GM18867 (cell line): Measurements from ENCODE around the gene SEMA6C.
"Not testable (repeated sequence)": the region's sequence is repeated elsewhere in the genome, so short reads cannot be mapped to it uniquely, and the experiment has no call there.

Experiments
- ATAC-seq: cut with Tn5 transposase; IDR thresholded peaks from one replicate; pipeline ENCODE4 v1.9.1; 2021; ENCODE audit warnings: mild to moderate bottlenecking, moderate library complexity; ENCODE audit not compliant: unreplicated experiment

SEMA6C gene, protein sequence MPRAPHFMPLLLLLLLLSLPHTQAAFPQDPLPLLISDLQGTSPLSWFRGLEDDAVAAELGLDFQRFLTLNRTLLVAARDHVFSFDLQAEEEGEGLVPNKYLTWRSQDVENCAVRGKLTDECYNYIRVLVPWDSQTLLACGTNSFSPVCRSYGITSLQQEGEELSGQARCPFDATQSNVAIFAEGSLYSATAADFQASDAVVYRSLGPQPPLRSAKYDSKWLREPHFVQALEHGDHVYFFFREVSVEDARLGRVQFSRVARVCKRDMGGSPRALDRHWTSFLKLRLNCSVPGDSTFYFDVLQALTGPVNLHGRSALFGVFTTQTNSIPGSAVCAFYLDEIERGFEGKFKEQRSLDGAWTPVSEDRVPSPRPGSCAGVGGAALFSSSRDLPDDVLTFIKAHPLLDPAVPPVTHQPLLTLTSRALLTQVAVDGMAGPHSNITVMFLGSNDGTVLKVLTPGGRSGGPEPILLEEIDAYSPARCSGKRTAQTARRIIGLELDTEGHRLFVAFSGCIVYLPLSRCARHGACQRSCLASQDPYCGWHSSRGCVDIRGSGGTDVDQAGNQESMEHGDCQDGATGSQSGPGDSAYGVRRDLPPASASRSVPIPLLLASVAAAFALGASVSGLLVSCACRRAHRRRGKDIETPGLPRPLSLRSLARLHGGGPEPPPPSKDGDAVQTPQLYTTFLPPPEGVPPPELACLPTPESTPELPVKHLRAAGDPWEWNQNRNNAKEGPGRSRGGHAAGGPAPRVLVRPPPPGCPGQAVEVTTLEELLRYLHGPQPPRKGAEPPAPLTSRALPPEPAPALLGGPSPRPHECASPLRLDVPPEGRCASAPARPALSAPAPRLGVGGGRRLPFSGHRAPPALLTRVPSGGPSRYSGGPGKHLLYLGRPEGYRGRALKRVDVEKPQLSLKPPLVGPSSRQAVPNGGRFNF

DNA sequence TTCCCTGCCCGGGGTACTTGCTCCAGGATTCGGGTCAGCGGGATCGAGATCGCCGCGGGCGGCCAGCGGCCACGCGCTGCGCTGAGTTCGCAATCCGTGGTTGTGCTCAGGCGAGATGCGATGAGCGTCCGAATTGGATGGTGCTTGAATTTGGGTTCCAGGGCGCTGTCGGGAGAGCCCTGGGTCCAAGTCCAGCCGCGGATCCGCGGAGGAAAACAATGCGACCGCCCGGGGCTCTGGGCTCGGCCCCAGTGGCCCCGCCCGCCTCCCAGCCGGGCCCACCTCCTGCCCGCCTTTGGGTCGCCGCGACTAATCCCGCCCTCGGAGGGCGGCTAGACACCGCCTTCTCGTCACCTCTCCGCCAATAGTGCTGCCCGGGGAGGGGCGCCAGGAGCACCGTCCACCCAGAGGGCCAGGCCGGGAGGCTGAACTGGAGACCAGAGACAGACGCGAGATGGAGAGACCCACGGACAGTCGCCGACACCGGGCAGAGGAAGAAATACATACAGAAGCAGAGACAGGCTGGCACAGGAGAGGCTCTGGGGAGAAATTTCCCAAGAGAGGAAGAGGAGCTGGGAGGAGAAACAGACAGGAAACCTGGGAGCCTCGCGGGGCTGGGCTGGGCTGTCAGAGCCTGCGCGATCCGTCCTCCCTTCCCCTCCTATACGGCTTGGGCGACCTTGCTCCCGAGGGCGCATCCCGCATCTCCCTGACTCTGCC is at the start of gene SEMA6C:
SEMA6C (minus strand) TSS at position 220 of the 720 bp plus-strand sequence. CDS start 4,010 bp downstream, outside the sequence.
- peak; percentile 99 for ATAC-seq

DNA sequence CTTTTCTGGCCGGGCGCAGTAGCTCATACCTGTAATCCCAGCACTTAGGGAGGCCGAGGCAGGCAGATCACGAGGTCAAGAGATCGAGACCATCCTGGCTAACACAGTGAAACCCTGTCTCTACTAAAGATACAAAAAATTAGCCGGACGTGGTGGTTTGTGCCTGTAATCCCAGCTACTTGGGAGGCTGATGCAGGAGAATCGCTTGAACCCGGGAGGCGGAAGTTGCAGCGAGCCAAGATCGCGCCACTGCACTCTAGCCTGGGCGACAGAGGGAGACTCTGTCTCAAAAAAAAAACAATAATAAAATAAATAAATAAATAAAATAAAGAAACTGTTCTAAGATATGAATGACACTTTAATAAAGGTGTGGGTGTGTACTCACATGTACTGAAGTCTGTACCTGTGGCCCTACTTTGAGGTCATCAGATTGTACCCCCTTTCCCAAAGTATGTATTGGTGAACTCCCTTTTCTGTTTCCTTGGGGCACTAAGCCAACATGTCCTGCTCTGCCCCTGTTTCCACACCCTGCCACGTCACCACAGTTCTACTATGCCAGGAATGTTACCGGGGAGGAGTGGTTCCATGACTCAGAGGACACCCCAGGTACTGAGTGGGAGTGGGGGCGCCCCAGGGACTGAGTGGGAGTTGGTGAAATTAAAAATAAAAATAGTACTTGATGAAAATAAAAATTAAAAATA is 48.6 kb upstream of the SEMA6C start:
- ATAC-seq: not testable (repeated sequence)

DNA sequence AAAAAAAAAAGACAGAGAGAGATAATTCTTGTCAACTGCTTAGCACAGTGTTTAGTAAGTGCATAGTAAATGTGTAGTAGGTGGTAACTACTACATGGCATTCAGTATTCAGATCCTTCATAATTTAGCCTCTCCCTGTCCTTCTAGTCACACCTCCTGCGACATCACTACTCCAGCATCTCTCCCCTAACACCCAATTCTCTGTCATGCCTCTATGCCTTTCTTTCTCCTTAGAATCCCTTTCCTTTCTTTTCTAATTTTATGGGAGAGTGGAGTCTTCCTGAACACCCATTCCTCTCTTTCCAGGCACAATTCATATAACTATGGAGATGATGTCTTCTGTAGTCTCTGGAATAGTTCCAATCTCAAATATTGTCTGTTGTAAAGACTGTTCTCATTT is 47.4 kb upstream of the SEMA6C start:
- ATAC-seq: no peak

DNA sequence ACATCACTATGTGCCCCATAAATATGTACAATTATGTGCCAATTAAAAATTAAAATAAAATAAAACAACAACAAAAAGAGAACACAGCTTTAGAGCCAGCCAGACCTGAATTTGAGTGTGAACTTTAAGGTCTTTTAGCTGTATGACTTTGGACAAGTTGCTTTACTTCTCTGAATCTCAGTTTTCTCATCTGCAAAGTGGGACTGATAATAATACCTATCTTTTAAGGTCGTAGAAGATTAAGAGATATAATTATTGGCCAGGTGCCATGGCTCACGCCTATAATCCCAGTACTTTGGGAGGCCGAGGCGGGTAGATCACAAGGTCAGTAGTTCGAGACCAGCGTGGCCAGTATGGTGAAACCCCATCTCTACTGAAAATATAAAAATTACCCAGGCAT is 46.9 kb upstream of the SEMA6C start:
- ATAC-seq: no peak

DNA sequence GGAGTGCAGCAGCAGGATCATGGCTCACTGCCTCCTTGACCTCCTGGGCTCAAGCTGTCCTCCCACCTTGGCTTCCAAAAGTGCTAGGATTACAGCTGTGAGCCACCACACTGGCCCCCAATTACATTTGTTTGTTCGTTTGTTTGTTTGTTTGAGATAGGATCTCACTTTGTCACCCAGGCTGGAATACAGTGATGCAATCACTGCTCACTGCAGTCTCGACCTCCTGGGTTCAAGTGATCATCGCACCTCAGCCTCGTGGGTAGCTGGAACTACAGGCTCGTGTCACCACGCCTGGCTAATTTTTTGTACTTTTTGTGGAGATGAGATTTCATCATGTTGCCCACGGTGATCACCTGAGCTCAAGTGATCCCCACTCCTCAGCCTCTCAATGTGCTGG is 45.6 kb upstream of the SEMA6C start:
- ATAC-seq: no peak

DNA sequence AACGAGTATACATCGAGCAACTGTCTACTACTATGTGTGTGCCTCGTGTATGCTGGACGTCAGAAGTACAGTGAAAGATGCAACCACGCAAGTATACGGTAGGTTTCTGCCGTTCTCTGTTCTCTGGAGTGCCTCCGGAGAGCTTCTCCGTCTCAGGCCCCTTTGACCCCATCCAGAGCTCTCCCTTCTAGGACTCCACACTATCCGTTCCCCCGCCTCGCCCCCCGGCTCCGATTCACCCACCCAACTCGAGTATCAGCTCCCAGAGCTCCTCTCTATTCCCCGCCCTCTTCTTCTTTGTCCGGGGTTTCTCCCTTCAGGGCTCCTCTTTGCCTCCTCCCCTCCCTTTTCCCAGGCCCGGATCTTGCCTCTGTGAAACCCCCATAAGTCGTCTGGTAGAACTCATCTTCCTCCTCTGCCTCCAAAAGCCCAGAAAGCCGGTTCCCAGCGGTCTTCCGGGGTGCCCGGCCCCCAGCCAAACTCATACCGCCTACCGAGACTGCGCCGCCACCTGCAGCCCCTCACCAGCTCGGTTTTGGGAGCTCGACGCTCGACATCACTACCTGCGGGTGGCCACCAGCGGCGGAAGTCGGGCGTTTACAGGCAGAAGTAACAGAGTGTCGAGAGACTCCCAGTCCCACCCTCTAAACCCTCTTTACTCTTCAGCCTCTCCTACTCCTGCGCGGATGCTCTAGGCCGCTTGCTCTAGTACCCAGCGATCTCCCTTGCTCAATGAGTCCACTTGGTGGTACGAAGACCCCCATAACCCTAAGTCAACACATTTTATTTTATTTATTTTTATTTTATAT is 43.4 kb upstream of the SEMA6C start, which contains the start of gene VPS72:
VPS72 (minus strand) TSS at position 561 of the 809 bp plus-strand sequence; CDS start at position 485, 76 bp downstream.
- peak; percentile 87 for ATAC-seq

DNA sequence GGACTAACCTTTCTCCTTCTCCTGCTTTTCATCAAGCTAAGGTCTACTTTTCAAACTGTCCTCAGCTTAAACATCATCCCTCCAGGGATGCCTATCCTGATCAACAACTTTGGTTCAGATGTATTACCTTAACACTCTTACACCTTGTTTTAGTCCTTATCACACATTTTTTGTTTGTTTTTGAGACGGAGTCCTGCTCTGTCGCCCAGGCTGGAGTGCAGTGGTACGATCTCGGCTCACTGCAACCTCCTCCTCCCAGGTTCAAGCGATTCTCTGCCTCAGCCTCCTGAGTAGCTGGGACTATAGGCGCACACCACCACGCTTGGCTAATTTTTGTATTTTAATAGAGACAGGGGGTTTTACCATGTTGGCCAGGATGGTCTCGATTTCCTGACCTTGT is 42.2 kb upstream of the SEMA6C start:
- not testable (repeated sequence) for ATAC-seq

DNA sequence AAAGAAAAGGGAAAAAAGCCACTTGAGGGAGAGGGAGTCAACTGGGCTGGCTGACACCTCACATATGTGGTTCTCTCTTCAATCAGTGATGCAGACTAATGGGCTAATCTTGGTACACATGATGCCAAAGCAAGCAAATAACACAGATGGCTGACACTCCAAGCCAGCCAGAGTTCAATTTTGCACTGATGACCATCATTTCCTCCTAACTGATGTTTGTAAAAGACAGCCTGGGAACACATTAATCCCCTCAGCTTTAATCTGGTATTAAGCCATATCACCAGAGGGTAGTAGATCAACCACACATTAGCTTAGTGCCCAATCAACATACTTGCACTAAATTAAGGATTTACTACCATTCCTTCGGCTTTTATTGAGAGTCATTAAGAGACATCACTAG is 40.8 kb upstream of the SEMA6C start:
- no peak for ATAC-seq

DNA sequence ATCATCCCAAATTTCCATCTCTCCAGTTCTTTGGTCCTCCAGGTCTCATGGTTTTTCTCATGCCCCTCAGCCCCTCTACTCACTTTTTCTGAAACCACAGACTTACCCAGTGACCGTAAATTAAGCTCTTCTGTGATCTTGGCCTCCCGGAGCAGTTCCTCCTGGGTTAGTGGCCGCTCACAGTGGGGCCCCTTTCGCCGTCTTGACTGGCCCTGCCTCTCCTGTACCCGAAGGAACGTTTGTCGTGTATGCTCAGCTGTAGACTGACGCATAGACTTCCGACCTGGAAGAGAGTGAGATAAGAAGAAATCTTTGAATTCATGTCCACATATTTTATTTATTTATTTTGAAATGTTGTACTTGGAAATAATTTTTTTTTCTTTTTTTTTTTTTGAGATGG is 37.8 kb upstream of the SEMA6C start:
- ATAC-seq: no peak

DNA sequence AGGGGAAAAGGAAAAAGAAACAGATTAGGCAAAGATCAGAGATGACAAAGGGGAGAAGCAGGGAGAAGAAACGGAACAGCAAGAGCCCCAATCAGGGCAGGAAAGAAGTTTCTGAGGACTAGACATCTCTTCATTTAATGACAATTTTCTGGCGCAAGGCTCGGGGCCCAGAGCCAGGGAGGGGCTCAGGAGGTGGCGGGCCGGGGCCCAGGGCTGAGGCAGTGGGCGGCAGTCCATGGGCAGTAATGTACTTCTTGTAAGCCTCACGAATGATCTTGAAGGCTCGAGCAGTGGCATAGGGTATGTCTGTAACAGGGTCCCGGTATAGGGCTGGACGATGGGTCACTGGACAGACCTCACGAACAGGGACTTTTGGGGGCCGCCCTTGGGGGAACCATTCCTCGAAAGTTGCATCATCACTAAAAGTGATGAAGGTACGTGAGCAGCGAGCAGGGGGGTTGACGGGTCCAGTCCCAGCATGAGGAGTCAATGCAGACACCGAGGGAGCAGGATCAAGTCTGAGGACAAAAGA is 30.1 kb upstream of the SEMA6C start:
- no peak for ATAC-seq

DNA sequence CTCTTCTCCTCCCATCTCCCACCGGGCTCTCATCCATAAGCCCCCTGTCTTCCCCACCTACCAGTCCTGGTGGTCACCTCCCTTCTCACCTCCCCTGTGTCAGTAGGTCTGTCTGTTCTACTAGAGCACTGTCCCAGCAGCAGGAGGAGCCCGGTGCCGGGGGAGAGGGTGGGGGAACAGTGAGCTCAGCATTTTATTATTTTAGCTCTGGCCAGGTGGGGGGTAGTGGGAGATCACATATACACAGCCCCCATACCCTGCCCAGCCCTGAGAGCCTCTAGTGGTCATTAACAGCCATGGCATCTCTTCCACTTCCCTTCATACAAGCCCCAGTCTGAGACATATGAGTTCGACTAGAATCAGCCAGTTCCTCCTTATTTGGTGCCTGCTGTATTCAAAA is 29.4 kb upstream of the SEMA6C start, which contains the start of gene TMOD4:
TMOD4 (minus strand) TSS at position 119 of the 400 bp plus-strand sequence. CDS start 1,106 bp downstream, outside the sequence.
- no peak for ATAC-seq

DNA sequence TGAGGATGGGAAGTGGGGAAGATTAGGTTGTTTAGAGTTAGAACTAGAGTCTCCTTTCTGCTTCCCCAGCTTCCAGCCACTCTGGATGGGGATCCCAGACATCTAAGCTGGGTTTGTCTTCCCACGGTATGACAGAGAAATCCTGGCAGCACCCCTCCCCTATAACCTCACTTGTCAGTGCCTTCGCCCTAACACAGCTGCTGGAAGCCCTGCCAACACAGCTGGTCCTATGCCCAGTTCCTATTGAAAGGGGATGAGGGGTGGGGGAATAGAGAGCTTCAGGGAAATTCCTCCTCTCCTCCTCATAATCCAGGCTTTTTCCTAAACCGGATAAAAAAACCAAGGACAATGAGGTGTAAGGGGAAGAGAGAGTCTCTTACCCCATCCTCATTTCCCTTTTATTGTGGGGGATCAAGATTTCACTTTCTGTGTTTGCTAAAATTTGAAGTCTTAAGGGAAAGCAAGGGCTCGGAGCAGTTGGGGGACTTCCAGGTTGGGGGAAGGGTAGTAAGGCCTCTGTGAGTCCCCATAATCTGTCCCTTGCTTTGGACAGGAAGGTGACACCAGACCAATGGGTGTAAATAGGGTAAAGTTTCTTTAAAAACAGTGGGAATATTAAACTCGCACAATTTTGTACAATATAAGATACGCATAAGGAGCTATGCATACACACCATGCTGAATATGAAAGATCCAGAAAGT is 28.8 kb upstream of the SEMA6C start:
- no peak for ATAC-seq

DNA sequence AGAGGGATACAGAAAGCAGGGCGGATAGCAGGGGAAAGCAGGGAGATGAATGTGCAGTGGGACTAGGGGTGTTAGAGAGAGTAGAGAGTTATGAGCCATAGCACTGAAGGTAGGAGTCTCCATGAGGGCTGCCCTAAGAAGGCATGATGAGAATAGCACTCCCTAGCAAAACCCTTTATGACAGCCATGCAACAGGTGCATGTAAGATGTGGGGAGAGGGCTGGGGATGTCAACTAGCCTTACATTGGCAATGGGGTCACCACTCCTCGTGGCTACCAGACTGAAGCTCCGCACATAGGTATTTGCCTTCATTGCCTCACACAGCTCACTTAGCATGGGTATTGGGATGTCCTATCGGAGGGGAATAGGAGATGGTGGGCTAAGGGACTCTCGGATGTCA is 24.8 kb upstream of the SEMA6C start:
- ATAC-seq: no peak

DNA sequence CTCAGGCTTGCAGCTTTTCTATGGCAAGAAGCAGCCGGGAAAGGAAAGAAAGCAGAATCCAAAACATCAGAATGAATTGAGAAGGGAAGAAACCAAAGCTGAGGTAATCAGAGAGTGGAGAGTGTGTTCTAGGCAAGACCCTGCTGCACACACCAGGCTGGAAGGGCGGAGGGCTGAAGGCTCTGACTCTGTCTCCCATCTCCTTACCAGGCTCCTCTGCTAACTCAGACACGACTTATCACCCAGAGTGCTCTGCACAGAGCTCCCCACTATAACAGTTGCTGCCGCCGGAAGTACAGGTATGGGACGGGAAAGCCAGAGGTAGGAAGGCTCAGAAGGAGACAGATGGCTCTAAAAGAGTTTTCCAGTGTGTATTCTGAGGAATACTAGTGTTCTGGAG is 20.7 kb upstream of the SEMA6C start:
- ATAC-seq: no peak

DNA sequence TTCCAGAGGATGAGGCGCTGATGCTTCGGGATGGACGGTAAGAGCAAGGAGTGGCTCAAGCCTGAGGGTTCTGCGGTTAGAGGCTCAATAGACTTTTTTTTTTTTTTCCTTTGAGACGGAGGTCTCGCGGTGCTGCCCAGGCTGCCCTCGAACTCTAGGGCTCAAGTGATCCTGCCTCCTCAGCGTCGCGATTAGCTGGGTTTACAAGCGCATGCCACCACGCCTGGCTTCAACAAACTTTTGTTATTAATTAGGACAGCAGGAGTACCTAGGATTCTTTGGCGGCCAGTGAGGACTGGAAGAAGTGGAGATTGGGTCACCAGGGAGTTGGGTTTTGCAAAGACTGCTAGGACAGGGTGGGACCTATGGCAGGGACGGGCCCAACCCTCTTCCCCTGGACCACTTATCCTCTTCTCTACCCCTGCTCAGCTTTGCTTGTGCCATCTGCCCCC is 20.1 kb upstream of the SEMA6C start:
- no peak for ATAC-seq

DNA sequence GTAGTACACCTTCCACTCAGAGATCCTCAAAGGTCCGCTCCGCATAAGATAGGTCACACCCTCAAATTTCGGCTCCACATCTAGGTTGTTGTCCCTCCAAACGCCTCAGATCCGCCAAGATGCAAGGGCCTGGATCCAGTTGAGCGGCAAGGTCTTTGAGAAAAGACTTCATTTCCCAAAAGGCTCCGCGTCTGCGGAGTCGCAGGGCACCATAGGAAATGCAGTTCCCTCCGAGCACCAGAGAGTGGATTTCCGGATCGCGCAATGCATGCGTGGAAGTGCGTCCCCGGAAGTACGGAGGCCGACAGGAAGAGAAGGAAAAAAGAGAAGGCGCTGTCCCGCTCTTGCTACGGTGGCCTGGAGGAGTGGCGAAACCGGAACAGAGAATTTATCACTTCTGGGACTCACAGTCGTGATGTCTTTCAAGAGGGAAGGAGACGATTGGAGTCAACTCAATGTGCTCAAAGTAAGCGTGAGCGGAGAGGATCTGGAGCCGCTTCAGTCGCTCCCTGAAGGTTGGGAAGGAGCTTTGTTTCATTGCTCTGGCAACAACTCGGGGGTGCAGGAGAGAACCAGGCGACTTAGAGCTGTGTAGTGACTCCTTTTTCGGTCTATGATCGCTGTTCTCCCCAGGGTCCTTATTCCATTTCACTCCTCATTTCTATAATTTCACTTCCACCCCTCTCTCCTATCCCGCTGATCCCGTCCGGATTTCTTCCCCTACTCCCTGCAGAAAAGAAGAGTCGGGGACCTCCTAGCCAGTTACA is 19.5 kb upstream of the SEMA6C start, which contains the start of the genes LYSMD1 and SCNM1:
LYSMD1 (minus strand) TSS at position 165 of the 767 bp plus-strand sequence. CDS start 644 bp downstream, outside the sequence.
SCNM1 (plus strand) TSS at position 407 of the 767 bp plus-strand sequence; CDS start at position 416, 9 bp downstream.
- ATAC-seq: peak; percentile 84

DNA sequence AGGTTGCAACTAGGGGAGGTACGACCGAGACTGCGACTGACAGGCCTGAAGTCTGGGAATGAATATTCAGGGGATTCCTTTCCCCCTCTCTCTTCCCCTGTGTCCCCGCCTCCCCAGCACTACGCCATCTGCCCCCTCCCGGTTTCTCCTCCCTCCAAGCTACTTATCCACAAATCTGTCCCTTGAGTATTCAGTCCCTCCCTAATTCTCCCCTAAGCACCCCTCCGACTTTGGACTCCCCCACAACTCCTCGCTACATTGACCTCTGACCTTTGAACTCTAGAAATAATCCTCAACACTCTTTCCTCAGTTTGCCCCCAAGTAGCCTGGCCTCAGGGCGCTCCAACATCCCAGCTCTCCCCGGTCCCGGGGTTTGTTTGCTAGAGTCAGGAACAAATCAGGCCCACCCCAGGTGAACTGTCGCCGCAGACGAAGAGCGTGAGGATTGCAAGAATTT is 18.9 kb upstream of the SEMA6C start:
- no peak for ATAC-seq
